GM19324 (cell line): ENCODE measurements around the gene CDH22.

Experiments
- ATAC-seq: cut with Tn5 transposase; IDR thresholded peaks from one replicate; pipeline ENCODE4 v1.9.1; 2021; ENCODE audit warnings: mild to moderate bottlenecking, moderate library complexity; ENCODE audit not compliant: unreplicated experiment, low FRiP score

CDH22 gene

DNA sequence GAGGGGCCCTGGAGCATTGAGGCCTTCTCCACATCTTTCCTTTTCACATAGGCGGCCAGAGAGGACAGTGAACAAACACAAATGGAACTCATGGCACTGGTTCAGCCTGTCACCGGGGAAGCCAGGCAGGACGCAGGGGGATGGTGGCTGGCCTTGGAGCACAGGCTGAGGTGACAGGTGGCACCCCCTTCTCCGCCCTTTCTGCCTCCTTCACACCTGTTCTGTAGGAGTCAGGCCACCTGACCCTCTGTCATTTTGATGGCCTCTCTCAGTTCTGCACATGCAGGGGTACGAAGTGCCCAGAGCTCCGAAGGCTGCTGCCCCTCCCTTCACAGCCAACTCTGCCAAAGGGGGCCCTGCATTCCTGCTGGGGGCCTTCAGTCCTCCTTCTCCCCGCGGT, 129.4 kb downstream of the CDH22 start:
- no peak for ATAC-seq

DNA sequence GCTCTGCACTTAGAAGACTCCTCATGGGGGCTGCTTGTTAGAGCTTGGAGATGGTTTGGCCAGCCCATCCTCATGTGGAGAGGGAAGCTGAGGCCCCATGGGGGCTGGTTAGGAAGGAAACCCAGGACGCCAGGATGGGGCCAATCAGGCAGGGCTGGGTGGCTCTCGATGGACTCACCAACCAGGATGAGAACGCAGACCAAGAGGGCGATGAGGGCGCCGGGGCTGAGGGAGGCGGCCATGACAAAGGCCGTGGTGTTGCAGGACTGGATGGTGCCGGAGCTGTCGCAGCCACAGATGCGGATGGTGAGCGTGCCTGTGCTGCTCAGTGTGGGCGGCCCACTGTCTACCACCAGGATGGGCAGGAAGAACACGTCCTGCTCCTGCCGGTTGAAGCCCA, 130.5 kb downstream of the CDH22 start:
- ATAC-seq: no peak

DNA sequence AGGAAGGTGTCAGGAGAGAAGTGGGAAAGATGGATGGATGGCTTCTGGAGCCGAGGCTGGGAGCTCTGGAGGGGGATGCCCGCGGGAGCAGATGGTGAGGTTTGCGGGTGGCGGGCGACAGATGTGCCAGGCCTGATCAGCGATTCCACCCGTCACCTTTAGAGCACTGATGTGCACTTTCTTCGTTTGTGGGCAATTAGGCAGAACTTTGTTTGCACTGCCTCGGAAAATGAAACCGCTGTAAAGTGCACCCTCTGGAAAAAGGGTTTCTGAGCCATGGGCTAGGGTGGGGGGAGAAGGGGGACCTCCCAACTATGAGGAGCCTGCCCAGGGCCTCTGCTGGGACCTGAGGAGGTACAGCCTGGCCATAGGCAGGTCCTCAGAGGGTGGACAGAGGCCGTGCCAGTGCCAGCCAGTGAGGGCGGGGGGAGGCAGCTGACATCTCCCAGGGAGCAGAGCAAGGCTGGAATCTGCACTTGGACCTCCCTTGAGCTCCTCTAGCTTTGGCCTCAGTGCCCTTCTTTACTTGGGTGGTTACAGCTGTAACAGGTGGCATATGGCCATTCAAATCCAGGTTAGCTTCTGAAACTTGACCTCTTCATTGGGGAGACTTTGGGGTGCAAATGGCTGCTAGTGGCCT, 131.4 kb downstream of the CDH22 start:
- ATAC-seq: no peak

DNA sequence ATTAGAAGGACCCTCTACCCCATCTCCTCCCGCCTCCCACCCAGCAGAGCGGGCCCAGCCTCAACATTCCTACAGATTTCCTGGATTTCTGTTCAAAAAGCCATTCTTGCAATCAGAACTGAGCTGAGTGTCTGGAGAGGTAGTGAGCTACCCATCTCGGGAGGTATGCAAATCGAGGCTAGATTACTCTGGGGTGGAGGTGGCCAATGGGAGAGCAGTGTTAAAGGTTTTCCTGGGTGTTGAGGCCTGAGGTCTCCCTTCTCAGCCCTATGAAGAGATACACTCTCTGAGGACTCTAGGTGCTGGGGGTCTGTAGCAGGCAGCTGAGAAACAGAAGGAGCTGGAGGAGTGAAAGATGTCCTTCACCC, 133.2 kb downstream of the CDH22 start:
- ATAC-seq: no peak

DNA sequence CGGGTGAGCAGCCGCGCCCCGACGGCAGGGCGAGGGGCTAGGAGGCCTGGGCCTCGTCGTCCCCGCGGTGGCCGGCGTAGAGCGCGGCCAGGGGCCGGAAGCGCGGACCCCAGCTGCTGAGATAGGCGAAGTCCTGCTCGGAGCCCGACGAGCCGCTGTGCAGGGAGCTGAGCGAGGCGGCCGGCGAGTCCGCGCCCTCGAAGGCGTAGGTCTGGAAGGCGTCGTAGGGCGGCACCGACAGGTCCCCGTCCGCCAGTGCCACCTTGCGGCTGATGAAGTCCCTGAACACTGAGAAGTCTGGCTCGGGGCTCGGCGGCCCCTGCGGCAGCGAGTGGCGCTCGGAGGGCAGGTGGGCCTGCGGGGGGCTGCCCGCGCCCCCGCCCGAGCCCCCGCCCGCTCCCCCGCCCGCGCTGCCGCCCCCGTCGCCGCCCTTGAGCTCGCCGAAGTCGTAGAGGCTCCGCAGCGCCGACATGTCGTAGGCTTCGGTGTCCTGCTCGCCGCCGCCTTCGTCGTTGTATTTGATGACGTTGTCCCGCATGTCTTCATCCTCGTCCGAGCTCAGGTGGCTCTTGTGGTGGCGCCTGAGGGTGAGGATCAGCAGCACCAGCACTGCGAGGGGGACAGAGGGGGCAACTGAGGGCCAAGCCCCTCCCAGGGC, 133.7 kb downstream of the CDH22 start:
- ATAC-seq: no peak

DNA sequence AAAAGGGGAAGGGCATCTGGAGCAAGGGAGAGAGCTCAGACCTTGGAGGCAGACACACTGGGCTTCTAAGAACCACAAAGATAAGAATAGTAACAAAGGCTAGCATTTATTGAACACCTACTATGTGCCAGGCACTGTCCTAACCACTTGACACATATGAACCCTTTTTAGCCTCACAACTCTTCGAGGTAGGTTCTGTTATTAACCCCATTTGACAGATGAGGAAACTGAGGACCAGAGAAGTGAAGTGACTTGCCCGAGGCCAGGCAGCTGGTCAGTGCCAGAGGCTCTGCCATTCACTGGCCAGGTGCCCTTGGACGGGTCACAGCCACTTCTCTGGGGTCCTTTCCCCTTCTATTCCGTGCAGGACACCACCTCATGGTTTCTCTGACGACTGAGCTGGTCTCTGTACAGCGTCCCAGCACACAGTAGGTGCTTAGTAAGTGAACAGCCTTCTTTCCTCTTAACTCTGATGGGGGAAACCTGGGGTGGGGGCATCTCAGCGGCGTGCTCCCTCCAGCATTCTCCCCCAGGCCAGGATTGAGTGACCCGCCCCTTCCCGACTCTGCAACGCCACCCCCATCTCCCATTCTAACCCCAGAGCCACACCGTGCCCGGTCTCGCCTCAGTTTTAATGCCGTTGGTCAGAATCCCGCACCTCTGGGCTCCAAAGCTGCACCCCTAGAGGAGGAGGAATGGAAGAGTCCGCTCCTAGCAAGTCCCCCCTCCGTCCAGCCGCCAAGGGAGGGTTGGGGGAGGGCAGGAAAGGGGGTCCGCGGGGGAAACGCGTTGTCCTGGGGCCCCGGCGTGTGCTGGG, 134.4 kb downstream of the CDH22 start:
- ATAC-seq: no peak

DNA sequence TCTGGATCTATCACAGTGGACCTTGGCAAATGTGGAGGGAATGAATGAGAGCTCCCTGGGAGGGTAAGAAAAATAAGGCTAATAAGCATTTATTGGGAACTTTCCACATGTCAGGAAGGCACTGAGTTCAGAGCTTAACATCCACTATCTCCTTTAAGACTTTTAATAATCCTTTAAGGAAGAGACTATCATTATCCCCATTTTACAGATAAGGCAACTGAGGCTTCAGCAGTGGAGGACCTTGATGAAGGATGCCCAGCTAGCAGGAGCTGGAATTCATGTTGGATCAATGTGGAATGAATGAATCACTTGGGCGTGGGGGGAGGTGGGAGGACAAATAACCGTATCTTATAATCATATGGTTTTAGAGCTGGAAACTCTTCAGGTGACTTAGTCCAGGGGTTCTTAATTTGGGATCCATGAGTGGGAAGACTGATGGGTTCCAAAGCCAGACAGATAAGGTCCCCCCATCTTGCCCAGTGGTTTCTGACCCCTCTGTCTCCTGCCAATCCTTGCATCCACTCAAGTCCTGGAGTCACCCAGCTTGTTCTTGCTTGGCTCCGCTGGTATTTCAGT, 135.2 kb downstream of the CDH22 start:
- no peak for ATAC-seq

DNA sequence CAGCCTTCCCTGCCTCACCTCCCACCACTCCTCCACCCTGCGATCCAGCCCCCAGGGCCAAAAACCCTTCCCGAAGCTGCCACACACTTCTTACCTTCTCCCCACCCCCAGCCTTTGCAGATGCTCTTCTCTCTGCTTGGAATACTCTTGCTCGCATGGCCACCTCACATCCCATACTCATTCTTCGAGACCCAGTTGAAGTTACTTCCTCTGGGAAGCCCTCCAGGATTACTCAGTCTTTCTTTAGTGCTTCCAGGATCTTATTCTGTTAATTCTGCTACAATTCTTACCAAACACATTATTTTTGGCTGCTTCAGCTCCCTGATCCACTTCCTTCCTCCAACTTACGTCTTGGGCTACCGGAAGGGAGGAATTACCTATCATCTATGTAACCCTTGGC, 135.8 kb downstream of the CDH22 start:
- ATAC-seq: no peak

DNA sequence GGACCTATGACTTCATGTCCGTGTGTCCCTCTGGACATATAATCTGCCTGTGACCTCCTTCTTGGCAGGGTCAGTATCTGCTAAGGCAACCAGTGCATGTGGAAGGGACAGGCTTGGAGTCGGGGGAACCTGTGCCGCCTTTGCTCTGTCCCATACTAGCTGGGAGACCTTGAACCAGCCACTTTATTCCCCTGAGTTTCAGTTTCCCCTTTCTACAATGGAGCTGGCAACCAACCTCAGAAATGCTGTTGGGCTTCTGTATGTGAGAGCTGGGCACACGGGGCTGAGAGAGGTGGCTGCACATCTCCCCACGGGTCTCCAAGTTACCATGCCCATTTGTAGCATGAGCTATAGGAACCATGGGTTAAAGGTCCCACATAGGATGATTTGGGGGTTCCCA, 136.4 kb downstream of the CDH22 start:
- no peak for ATAC-seq

DNA sequence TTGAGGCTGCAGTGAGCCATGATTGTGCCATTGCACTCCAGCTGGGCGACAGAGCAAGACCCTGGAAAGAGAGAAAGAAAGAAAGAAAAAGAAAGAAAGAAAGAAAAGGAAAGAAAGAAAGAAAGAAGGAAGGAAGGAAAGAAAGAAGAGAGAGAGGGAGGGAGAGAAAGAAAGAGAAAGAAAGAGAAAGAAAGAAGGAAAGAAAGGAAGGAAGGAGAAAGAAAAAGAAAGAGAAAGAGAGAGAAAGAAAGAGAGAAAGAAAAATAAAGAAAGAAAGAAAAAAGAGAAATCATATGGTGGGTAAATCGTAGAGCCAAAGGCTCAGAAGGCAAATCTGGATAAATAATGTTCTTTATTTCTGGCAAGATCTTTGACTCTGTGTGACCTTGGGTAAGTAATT, 136.8 kb downstream of the CDH22 start:
- ATAC-seq: no peak

DNA sequence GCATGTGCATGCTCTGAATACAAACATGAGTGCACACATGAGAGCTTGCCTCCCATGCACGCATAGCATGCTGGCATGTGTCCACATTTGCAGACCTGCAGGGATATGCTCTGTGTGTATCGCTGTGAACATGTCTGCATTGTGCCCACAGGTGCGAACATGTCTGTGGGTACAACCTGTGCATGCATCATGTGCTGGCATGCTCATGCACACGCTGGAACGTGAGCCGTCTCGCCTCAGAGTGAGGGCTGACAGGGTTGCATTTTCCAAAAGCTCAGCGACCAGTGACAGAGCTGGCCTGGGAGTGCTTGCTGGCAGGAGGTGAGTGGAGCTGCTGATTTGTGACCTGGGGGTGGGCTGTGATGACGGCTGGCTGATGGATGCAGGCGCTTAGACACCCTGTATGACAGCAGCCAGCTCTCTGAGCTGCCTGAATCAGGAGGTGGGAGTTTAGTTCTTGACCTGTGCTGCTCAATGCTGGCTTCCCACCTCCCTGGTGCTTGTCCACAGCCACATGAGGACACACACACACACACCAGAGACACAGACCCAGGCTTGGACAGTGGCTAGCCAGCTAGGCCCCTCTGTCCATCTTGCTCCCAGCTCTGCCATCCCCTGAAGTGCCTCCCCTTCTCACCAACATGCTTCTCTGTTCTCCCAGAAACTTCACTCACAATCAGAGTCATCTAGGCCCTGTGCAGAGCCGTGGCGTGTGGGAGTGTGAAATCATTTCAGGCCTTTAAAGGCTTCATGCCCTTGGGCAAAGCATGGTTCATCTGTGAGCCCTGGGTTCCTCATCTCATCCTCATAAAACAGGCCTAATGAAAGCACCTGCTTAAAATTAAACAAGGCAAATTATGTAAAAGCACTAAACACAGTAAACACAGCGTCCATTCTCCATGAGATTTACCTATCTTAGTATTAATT, 138.8 kb downstream of the CDH22 start:
- no peak for ATAC-seq

DNA sequence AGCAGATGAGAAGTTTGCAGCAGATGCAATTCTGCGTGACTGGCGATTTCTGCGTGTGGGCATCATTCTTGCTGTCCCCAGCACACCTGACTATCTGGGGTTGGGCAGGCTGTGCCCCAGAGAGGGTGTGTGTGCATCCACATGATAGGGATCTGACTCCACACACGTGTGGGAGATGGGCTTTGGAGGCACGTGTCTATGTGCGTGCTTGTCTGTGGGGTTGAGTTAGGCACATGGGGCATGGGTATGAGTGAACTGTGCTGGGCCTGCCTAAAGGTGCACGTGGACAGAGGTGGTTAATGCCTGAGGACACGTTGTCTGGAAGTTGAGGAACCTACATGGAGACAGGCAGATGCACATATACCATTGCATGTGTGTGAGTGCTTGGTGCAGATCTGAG, 139.9 kb downstream of the CDH22 start:
- ATAC-seq: no peak

DNA sequence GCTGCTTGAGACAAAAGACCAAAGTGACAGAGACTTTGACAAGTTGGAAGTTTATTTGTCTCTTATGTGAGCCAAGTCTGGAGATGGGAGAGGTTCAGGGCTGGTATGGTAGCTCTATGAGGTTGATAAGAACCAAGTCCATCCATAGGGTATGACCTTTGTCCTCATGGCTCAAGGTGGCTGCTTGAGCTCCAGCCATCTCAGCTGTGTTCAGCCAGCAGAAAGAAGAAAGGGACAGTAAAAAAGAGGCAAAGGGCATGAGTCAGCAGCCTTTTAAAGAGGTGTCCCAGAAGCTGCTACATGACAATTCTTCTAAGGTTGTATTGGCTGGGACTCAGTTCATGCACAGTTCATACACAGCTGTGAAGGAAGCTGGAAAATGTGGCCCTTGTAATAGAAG, 141.2 kb downstream of the CDH22 start:
- ATAC-seq: no peak

DNA sequence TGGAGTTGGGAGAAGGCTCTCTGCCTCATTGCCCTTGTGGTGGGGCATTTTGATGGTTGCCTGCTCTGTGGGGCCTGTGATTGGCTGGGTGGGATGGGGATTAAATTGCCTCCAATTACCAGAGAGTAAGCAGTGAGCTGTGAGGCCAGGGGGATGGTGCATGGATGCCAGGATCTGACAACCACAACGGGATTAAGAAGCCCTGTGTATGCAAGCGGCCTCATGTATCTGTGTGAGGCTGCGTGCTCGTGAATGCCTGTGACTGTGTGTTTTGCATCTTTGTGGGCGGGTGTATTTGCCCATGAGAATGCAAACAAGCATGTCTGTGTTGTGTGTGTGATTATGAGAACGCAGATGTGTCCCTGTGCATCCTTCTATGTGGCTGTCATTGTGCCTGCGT, 144.0 kb downstream of the CDH22 start:
- ATAC-seq: no peak

DNA sequence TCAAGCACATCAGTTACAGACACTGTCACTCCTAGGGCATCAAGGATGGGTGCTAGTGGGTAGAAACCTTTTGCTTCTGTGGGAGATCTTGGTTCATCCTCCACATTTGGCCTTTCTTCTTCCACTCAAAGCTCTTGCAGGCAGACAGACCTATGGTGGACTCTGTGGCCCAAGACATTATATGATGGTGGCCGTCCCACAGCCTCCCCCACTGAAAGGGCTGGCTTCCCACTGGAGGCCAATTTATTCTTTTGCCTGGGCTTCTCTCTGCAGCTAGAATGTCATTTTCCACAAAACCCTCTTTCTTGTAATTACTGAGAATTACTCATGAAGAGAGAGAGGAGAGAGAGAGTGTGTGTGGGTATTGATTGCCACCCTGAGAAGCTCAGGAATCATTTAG, 146.4 kb downstream of the CDH22 start:
- ATAC-seq: no peak

DNA sequence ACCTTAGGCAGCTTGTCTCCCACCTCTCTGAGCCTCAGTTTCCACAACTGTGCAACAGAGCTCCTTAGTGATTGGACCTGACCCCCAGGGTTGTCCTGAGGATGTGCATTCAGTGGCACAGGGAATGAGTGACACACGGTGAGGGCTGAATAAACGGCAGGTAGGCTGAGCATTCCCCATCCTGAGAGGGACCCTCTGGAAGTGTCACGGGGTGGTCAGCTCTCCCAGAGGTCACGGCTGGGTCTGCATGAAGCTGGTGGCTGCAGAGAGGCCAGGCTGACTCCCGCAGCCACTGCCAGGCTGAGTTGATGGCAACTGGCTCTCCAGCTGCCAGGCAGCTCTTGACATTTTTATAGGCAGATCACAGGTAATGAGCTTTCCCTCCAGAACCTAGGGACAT, 147.6 kb downstream of the CDH22 start:
- no peak for ATAC-seq

DNA sequence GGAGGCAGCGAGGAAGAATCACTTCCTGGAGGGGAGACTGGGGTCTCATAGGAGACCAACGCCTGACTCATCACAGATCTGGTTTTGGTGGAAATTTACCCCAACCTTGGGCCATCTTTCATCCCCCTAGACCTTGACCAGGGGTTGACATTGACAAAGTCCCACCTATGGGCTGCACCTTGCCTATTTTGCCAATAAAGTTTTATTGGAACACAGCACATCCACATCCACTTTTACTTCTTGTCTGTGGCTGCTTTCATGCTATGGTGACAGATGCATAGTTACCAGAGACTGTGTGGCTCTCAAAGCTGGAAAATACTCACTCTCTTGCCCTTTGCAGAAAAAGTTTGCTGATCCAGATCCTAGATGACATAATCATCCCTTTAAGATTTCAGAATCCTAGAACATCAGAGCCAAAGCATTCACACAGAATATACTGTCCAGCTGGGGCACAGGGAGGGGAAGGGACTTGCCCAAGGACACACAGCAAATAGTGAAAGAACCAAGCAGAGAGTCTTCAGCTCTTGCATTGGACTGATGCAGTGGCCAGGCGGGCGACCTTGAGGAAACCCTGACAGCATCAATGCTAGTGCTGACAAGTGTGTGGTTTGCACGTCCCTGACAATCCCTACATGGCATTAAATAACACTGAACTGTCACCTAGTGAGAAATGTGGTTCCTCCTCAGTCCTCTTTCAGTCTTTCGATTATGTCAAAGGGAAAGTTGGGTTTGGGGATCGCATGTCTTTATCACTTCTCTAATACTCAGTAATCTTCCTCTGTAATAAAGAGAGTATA, 149.0 kb downstream of the CDH22 start:
- ATAC-seq: no peak

DNA sequence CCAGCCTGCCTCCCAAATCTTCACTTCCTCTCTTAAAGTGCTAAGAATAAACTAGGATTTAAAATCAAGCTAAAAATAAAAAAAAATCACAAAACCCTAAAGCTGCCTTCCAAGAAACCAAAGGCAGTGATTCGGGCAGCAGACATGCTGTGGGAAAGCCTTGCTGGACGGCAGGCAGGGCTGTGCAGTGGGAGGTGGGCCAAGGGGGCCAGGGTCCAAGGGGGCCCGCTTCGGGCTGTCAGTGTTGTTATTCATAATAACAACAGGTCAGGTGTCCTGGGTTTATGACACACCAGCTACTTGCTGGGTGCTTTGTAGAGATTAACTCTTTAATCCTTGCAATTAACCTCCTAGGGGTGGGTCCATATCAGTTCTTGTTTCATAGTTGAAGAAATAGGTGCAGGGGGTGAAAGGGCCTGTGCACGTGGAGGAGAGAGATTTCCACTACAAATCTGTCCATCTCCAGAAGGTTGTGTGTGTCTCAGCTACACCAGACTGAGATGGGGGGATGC, 149.8 kb downstream of the CDH22 start:
- no peak for ATAC-seq

DNA sequence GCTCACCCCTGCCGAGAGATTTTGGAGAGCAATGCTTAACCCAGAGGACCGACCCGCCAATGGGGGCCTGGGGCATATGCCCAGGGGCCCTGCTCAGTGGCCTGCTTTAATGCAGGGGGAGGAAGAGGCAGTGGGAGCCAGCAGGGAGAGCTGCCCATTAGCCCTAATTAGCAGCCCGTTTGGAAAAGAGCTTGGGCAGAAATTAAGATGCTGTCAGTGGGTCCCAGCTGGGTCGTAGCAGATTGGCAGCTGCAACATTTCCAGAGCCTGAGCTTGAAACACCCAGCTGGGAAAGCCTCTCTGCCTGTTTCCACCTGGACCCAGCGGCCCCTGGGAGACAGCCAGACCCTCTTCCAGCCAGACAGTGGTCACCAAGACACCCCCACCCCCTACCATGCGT, 150.7 kb downstream of the CDH22 start:
- no peak for ATAC-seq
